HG03103 (cell line): ENCODE data around the gene MRPL24.

Source experiments
- ATAC-seq: cut with Tn5 transposase; IDR thresholded peaks from one replicate; pipeline ENCODE4 v1.9.1; 2021; ENCODE audit warnings: low read depth; ENCODE audit not compliant: unreplicated experiment

The MRPL24 gene

DNA sequence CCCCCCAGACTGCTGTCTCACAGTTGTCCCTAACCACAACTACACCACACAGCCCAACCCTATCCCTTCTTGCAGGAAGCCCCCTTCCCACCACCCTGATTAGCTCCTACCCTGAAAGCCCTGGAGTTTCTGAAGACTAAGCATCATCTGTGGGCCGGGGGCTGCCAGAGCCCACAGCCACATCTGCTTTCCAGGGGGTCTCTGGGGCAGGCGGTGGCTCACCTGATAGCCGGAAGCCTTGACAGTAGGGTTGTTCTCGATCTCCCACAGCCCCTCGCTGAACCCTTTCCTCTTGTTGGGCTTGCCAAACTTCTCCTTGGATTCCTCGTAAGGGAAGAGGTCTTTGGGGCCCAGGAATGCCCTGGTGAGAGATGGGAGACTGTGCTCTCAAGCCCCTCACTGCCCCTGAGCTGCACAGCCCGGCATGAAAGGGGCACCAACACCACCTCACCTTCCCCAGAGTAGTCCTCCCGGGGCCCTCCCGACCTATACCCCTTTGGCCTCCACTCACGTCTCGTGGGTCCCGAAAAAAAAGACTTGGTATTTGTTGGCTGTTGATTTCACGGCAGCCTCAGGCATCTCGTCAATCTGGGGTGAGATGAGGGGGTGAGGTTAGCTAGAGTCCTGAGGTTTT, 4.0 kb upstream of the MRPL24 start:
- ATAC-seq, result no peak

DNA sequence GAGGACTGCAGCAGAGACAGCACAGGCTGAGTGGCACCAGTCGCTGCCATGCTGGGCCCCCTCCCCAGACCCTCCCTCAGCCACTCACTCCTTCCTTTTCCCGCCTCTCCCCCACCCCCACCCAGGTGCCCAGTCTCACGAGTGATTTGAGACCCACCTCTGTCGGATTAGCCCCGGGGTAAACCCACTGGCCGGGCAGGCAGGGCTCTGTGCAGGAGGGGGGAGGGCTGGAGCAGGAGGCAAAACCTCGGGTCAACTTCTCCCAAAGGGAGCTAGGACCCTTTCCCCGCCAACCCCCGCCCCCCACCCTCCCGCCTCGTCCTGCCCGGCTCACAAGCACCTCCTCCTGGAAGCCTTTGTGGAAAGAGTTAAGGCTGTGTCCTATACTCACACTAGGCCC, 3.5 kb upstream of the MRPL24 start:
- no peak for ATAC-seq

DNA sequence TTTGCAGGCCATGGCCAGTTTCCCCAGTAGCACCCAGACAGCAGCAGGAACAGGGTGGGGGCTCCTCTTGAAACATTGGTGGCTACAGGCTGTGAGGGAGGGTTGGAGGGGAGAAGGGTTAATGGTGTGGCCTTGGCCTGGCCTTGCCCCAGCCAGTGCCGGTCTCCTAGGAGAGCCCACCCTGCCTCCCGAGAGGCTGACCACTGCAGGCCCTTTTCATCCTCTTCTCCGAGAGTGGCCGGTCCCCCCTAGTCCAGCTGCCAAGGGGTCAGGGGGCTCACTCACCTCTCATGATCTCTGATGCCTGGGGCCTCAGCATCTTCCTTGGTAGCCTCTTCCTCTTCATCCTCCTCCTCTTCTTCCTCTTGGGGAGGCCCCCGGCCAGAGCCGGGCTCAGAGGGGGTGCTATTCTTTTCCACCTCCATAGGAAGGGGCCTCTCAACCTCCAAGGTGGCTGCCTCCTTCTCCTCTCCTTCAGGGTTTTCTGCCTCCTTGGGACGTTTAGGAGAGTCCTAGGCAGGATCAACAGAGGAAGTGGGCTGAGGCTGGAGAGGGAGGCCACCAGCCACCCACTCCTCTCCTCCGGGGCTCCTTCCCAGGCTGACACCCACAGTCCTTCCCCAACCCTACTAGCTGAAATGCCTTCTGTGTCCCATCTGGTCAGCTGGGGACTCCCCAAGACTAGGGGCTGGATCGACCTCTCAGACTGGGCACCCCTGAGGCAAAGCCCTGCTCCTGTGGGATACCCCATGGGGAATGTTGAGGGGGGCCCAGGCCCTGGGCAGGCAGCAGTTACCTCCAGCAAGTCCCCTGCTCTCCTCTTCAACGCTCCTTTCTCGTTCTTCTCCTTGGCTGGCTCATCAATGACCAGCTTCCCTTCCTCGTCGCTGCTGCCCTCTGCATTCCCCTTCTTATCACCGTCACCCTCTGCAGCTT, 2.7 kb upstream of the MRPL24 start:
- no peak for ATAC-seq

DNA sequence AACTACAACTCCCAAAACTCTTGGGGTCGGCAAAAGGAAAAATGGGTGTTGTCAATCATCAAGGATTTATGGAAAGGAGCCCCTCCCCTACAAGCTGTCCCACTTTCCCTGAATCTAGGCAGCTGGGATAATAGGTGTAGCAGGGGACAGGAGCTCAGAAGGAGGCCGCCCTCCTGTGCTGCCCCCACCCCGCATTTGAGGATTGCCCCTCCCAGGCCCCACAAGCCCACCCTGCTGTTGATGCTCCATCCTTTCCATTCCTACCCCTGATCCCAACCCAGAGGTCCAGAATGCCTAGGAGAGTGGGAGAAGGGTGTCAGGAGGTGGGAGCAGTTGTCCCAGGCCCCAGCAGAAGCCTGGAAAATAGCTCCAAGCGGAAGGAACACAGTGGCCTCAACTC, 1.9 kb upstream of the MRPL24 start:
- ATAC-seq, result no peak

DNA sequence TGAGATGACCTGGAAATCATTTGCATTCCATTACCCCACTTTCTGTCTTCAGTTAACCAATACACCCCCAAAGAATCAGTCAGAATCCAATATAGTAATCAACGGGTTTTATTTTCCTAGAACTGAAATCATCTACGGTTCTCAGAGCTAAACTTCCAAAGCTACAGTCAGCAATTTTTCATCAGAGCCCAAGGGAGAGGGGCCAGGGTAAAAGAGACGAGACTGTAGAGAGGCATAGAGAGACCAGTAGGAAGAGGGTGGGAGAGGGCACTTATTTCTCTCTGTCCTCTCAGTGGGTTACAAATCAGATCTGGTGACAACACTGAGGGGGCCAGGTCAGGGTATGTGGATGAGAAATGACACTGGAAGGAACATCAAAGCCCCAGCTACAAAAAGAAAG, 1.1 kb upstream of the MRPL24 start:
- no peak for ATAC-seq

DNA sequence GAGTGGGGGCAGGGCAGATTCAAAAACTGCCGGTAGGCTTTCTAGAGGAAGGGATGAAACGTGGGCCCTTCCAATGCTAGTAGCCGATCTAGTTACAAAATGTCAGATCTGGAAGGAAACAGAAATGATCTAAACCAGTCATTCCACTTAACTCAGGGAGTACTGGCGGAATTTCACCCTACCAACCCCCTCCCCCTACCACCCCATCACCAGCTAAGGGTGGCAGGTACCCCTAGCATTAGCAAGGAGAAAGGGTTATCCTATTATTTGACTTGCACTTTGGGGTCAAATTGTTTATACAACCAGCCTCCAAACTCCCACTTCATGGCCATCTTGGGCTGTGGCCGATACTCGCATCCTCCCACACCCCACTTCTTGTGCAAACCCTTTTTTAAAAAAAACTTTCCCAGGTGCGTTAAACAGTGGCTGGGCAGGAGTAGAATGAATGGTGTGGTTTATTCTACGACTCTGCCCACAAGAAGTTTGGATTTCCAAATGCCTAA, 644 bp upstream of the MRPL24 start:
- ATAC-seq, result no peak

DNA sequence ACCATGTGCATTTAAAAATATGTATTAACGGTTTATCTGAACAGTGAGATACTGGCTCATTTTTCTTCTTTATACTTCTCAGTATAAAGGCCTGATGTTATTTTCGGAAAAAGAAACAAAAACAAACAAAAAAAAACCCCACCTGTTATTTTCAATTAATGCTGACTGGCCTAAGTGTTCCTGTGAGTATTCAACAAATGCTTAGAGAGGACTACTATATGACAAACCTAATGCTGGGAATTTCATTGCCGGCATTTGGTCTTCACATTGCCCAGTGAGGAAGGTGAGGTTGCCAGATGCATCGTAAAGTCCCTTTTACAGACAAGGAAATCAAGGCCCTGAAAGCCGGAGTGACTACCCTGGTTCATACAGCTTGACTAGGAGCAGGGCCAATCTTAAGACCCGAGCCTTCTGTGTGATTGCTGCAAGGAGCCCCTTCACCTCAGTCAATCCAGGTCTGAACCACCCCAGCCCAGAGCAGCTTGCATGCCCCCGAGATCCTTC, 599 bp downstream of the MRPL24 start:
- ATAC-seq, result no peak

DNA sequence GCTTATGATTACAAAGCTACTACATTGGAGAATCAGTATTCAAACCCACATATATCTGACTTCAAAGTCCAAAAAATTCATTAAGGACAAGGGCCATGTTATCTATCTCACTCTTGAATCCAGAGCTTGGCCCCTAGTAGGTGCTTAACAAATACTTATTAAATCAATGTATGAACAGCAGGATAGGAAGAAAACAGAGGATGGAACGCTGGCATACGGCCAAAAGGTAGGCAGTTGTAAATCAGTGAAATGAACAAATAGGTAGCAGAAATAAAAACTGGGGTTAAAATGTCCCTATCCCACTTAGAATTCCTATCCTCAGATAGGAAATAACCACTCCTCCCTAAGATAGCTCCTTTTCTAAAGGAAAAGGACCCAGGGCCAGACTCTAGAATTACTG, 2.0 kb downstream of the MRPL24 start:
- no peak for ATAC-seq

DNA sequence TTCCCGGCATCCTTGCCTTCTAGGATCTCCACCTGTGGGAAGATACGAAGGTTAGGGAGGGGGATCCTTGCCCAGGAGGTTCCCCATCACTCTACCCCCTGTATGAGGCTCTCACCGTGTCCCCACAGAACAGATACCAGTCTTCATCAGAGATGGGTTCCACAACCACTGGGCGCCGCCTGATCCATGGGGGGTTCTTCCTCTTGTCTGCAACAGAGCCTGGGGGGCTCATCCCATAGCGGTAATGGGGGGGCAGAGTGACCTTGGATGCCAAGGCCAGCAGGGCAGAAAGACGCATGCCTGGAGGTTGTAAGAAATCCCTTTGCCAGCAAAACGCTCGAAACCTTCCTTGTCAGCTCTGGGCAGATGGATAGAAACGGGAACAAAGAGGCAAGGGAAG, 2.5 kb downstream of the MRPL24 start:
- ATAC-seq, result no peak

DNA sequence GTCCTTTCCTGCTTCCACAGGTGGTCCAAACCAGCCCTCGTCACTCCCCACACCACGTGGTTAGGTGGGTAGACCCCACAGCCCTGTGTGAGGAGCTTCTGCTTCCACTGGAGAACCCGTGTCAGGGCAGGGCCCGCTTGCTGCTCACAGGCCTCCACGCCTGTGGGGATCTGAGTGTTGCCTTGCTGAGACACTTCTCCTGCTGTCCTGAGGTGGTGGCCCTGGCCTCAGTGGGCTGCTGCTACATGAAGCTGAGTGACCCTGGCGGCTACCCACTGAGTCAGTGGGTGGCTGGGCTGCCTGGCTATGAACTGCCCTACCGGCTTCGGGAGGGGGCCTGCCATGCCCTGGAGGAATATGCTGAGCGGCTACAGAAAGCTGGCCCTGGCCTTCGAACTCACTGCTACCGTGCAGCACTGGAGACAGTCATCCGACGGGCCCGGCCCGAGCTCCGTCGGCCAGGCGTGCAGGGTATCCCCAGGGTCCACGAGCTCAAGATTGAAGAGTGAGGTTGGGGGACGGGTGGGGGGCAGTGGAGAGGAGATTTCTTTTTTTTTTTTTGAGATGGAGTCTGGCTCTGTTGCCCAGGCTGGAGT, 6.8 kb downstream of the MRPL24 start:
- no peak for ATAC-seq

DNA sequence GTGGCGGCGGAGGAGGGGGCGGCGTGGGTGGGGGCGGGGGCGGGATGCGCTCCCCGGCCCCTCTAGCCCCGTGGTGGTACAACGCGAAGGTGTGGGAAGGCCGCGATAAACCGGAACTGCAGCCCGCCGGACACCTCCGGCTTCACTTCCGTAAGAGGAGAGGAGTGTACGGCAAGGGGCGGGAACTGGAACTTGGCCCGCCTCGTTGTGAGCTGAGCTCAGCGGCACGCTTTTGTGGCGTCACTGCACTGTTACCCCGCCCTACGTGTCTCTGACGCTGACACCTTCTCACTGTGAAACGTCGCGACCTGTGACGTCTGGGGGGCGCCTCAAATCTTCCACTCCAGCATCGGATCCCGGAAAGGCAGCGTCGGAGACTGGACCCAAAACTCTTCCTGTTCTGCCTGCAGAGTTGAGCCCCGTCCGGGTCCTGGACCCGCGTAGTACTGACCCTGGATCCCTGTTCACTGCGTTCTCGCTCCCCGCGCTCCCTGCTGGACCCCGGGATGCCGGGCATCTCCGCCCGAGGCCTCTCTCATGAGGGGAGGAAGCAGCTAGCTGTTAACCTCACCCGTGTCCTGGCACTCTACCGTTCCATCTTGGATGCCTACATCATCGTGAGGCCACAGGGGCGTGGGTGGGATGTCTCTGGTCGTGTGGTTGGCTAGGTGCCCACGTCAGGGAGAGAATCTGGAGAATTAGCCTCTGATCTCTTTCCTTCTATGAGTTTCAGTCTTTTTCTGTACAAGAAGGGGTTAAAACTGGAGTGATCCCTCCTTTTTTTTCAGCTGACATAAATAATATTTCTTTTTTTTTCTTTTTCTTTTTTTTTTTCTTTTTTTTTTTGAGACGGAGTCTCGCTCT, 12.1 kb downstream of the MRPL24 start, which contains the start of gene ISG20L2:
ISG20L2 (minus strand) TSS at position 168 of the 864 bp plus-strand sequence. CDS start 1,114 bp downstream, outside the sequence.
- peak; percentile 78 for ATAC-seq

DNA sequence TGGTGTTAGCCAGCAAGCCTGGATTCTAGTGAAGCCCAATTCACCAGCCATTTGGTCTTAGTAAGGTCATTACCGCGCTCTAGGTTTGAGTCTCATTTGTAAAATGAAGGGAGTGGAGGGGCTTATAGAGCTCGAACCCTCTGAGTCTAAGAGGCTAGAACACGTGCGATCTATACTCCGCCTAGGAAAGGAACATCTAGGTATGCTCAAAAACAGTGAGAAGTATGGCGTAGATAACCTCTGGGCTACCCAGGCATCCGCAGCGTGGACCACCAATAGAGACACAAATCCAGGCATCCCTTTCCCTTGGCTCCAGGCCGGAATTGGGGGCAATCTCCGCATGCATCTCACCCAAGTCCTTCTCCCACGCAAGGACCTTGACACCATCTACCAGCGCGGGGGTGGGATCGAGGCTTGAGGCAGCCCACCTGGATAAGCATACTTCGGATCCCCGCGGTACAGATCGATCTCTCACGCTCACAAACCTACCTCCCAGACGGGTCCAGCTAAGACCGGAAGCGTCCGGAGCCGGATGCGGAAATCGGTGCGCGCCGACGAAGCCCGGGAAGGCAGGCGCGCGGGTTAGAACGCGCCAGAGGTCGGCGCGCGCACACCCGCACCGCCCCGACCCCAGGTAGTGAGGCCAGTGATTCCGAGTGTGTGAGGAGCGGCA, 12.8 kb downstream of the MRPL24 start, which contains the start of gene METTL25B:
METTL25B (plus strand) TSS at position 544 of the 673 bp plus-strand sequence. CDS start 636 bp downstream, outside the sequence.
- ATAC-seq, result peak; percentile 37

DNA sequence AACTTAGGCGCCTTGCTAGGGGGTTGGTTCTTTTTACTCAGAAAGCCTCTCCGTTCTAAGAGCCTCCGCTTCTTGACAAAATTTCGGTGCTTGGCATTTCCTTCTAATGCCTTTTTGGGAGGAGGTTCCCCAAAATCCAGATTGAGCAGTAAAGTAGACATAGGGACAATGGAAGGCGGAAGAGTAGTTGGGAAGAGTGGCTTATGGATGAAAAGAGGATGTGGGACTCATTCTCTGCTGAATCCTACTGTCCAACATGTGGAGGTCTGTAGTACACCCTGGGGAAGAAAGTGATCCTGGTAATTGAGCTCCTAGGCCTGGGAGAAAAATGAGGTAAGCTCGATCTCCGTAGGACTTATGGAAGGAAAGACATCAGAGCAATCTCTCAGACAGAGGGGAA, 13.4 kb downstream of the MRPL24 start:
- no peak for ATAC-seq

DNA sequence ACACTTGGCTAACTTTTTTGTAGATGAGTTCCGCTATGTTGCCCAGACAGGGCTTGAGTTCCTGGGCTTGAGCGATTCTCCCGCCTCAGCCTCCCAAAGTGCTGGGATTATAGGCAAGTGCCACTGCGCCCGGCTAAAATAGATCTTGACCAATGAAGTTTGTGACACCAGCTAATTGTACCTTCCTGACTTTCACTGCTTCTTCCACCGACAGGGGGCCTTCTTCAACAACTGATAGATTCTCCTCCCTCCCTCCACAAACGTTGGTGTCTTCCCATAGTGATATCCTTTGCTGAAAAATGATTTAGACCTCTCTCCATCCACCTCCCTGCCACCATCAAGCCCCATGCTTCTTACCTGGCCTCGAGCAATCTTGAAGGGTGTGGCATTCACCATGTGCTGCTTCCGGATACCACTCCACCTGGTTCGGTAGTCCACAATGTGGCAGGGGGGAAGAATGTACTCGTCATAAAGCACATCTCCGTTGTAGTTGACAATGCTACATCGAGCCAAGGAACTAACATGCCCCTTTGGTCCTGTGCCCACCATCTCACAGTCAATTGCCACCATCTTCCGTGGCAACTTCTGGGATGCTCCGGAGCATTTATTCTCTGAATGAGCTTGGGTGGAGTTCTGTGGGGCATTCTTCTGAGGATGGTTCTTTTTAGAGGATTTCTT, 14.2 kb downstream of the MRPL24 start:
- no peak for ATAC-seq

DNA sequence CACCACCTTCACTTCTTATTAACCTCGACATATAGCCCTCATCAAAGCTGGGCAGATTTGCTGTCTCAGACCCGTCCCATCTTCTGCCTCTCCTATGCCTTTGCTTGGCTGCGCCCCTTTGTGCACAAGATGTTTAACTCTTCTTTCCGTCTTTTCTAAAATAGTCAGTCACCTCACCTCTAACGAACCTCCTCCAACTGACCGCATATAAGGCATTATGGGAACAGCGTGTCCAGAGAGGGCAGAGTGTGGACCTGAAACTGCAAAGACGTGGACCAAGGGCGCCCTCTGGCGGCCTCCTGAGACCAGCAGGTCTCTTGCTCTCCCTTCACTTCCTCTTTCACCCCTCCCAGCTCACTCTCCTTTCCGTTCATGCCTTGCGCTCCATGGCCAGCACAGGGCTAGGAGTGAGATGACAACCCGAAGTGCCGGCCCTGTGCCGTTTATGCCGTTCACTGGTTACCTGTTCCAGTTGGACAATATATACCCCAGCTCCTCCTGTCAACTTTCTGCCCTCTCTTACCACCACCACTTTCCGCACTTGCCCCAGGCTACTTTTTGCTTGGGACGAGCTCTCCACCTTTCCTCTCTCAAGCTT, 15.1 kb downstream of the MRPL24 start:
- ATAC-seq, result no peak

DNA sequence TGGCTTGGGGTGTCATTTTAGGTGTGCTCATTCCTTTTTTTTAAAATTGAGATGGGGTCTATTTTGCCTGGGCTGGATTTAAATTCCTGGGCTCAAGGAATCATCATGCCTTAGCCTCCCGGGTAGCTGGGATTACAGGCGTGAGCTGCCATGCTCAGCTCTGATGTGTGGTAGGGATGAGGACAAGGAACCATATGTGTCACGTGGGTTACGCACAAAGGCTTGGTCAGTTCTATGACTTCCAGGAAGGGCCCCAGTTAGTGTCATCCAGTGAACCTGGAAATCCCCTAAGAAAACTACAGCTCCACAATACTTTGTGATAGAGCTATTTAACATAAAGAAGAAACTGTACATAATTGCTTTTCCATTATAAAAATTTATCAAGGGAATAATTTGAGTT, 19.4 kb downstream of the MRPL24 start:
- no peak for ATAC-seq

DNA sequence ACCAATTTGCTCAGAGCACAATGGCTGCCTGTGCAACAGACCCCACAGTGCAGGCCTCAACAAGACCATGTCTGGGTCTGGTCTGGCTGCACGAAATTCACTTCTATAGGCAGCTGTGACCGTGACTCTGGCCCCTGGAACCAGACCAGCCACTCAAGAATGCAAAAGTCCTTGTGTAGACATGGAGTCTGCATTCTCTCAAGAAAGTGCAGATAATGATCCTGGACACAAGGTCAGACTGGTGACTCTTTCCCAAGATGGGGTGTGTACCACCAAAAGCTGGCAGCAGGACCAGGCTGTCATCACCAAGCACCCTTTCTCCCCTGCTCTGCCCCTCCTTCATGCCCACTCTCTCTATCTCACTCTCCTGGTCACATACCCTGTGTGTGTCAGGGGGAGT, 19.8 kb downstream of the MRPL24 start:
- ATAC-seq, result no peak

DNA sequence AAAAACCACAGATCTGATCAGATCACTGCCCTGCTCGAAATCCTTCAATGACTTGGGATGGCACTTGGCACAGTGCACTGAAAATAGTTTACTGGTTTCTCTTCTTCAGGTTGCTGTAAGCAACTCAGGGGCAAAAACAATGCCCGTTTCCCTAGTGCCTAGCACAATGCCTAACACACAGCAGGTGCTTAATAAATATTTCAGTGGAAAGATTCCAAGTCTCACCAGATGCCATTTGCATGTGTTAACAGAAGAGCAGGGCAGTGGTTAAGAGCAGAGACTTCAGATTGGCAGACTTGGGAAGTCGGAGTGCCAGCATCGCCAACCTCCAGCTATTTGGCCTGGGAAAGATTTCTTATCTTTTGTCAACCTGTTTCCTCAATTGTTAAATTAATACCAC, 23.5 kb downstream of the MRPL24 start:
- no peak for ATAC-seq

DNA sequence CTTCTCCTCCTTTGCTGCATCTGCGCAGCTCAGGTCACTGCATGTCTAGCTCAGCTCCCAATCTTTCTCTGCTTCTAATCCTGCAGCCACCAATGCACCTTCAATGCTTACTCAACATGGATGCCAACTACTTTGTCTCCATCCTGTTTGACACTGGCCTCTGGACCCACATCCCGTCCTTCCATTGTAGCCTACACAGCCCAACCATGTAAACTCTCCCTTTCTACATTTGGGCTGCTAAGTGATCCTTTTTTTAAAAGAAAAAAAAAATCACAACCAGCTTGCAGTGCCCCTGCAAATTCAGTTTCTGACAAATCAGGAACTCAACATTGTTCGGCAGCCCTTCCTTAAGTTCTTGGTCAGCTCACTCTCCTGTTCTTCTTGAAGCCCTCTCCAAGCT, 26.1 kb downstream of the MRPL24 start:
- ATAC-seq, result no peak
